Progenitor cell of endocrine pancreas (in vitro differentiated cells): ENCODE measurements around the gene LYRM2. TPM values are rescaled to one million over a fixed set of nuclear protein-coding genes. Genes with fewer than 3 reads are reported as not detected.

Source experiments
- DNase-seq: peaks from one replicate; pipeline ENCODE4 v3.0.0; 2021; ENCODE audit warnings: low spot score; ENCODE audit not compliant: unreplicated experiment
- H3K27ac Mint-ChIP-seq: 2 replicates; pipeline ENCODE4 v1.8.0; 2021; ENCODE audit warnings: mild to moderate bottlenecking, moderate library complexity, mixed read lengths
- H3K27me3 Mint-ChIP-seq: 2 replicates; pipeline ENCODE4 v1.8.0; 2021; ENCODE audit warnings: mixed read lengths
- H3K36me3 Mint-ChIP-seq: 2 replicates; pipeline ENCODE4 v1.8.0; 2022; ENCODE audit warnings: mixed read lengths; ENCODE audit not compliant: insufficient read depth
- H3K4me1 Mint-ChIP-seq: 2 replicates; pipeline ENCODE4 v1.8.0; 2021; ENCODE audit warnings: low read depth, mixed read lengths
- H3K4me3 Mint-ChIP-seq: 2 replicates; pipeline ENCODE4 v1.8.0; 2021; ENCODE audit warnings: low read depth, mild to moderate bottlenecking, moderate library complexity, mixed read lengths
- H3K9me3 Mint-ChIP-seq: 2 replicates; pipeline ENCODE4 v1.8.0; 2021; ENCODE audit warnings: low read depth, mixed read lengths
- total RNA-seq: library from RNA; stranded (reverse); gene quantifications from 2 replicates; pipeline ENCODE4 v1.2.1, GENCODE V29; 2021
- TF ChIP-seq, protein P1 (sequence below): fragments of 200-600 bp; sonication (generic); IDR thresholded peaks from one replicate; pipeline ENCODE4 v1.5.0; 2021; ENCODE audit warnings: antibody characterized with exemption, mild to moderate bottlenecking; ENCODE audit not compliant: unreplicated experiment

The LYRM2 gene
- total RNA-seq, 1 donor from 2014 or later: 46.5 TPM

DNA sequence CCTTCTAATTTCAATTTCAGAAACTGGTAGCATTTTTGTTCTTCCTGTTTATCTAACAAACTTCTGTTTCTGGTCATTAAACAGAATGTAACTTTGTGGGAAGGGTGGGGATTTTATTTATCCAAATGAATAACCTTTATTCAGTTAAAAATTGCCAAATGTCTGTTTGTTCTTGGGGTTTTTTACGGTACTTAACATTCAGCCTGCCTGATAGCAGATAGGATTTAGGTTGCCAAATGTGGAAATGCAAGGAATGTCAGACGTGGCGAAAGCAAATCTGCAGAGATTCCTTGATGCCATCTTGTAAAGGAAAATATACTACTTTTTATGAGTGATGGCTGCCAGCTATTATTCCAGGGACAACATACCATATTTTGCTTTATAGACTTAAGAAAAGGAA is 95.7 kb downstream of the LYRM2 start:
- no peak overlapping the region for H3K27ac Mint-ChIP-seq
- peaks cover 4% of the 10 kb centered on the region for H3K9me3 Mint-ChIP-seq
- peak overlapping the region; percentile 22 for H3K4me3 Mint-ChIP-seq
- H3K36me3 Mint-ChIP-seq: no peaks in the 10 kb centered on the region
- TF ChIP-seq, protein P1, sequence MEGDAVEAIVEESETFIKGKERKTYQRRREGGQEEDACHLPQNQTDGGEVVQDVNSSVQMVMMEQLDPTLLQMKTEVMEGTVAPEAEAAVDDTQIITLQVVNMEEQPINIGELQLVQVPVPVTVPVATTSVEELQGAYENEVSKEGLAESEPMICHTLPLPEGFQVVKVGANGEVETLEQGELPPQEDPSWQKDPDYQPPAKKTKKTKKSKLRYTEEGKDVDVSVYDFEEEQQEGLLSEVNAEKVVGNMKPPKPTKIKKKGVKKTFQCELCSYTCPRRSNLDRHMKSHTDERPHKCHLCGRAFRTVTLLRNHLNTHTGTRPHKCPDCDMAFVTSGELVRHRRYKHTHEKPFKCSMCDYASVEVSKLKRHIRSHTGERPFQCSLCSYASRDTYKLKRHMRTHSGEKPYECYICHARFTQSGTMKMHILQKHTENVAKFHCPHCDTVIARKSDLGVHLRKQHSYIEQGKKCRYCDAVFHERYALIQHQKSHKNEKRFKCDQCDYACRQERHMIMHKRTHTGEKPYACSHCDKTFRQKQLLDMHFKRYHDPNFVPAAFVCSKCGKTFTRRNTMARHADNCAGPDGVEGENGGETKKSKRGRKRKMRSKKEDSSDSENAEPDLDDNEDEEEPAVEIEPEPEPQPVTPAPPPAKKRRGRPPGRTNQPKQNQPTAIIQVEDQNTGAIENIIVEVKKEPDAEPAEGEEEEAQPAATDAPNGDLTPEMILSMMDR: no peak
- DNase-seq: no peak
- H3K4me1 Mint-ChIP-seq: peaks cover 17% of the 10 kb centered on the region
- no peaks in the 10 kb centered on the region for H3K27me3 Mint-ChIP-seq

DNA sequence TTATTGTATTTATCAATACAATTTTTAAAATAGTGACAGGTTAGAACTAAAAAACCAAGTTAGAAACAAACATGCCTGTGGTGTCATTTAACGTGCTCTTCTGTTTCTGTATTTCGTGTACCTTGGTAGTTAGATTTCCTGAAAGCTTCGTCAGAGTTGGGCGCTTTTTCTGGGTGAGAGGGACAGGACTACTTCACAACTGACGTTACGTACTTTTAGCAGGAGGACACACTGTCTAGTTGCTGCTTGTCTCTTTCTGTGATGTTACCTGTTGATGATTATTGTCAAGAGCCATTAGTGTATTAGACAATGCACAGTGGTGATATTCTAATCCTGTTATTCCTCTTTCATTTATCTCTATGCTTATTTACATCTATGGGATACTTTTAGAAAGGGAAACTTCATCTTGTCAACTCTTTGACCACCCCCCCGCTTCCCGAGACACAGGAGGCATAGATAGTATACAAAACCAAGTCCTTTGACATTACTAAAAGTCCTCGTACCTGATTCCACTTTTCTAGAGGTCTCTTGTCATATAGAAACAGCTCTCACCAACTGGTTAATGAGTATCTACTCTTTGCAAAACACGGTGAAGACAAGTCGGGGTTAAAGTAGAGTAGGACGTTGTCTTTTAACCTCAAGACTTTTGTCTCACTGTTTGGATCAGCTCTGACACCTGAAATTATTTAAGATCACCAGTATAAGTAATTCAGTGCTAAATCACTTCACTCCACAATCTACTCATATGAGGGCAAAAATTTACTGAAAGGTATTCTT is 96.3 kb downstream of the LYRM2 start:
- Mint-ChIP-seq H3K27me3 (no peaks in the 10 kb centered on the region), H3K27ac (no peak overlapping the region), H3K4me1 (peaks cover 17% of the 10 kb centered on the region), H3K36me3 (no peaks in the 10 kb centered on the region), H3K4me3 (peak overlapping the region; percentile 22), H3K9me3 (peaks cover 4% of the 10 kb centered on the region)
- DNase-seq: no peak
- TF ChIP-seq, protein P1: no peak

DNA sequence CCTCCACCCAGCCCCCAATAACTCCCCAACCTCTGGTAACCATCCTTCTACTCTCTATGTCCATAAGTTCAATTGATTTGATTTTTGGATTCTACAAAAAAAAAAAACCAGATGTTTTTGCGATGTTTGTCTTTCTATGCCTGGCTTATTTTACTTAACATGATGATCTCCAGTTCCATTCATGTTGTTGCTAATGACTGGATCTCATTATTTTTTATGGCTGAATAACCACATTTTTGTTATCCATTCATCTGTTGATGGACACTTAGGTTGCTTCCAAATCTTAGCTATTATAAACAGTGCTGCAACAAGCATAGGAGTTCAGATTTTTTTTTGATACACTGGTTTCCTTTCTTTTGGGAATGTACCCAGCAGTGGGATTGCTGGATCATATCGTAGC is 98.8 kb downstream of the LYRM2 start:
- TF ChIP-seq, protein P1: no peak
- Mint-ChIP-seq H3K27me3 (no peaks in the 10 kb centered on the region), H3K4me3 (no peak overlapping the region), H3K36me3 (no peaks in the 10 kb centered on the region), H3K9me3 (peaks cover 4% of the 10 kb centered on the region), H3K4me1 (peaks cover 17% of the 10 kb centered on the region), H3K27ac (no peak overlapping the region)
- no peak for DNase-seq

DNA sequence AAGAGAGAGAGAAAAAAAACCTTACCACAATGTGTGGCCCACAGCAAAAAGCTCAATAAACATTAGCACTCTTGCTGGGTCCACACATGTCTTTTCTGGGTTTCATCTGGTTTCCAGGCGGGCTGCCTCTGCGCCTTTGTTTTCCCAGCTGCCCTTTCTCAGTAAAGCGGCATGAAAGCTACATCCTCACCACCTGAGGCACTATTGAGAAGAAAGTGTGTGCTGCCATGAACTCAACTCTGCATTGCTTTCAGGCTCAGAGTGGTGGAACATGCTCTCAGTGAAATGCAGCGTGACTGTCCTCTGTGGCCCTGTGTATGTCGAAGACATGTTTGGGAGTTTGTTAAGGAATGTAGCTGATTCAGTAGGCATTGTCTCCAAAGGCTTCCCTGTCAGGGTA is 102.3 kb downstream of the LYRM2 start:
- no peak overlapping the region for H3K4me3 Mint-ChIP-seq
- H3K36me3 Mint-ChIP-seq: no peaks in the 10 kb centered on the region
- no peak overlapping the region for H3K27ac Mint-ChIP-seq
- H3K27me3 Mint-ChIP-seq: no peaks in the 10 kb centered on the region
- H3K4me1 Mint-ChIP-seq: no peaks in the 10 kb centered on the region
- DNase-seq: no peak
- TF ChIP-seq, protein P1: peak; percentile 11
- peaks cover 7% of the 10 kb centered on the region for H3K9me3 Mint-ChIP-seq

DNA sequence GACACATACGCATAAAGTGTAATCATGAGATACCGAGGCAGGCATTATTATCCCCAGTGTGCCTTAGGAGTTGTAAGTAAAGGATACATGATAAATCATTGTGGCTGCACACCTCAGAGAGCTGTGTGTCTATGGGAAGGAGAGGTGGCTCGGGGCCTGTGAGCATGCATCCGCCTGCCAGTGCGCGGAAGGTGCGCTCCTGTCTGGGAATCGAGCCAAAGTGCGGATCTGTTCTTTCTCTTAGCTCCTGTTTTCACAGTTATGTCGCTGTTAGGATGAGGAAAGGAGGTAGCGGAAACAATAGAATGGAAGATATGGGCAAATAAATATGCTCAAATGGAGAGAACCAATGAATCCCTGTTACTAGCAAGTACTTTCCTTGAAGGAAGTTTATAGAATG is 107.6 kb downstream of the LYRM2 start:
- Mint-ChIP-seq H3K27ac (no peak overlapping the region), H3K4me1 (peaks cover 5% of the 10 kb centered on the region), H3K4me3 (no peak overlapping the region), H3K9me3 (peaks cover 3% of the 10 kb centered on the region), H3K27me3 (no peaks in the 10 kb centered on the region), H3K36me3 (no peaks in the 10 kb centered on the region)
- DNase-seq: no peak
- TF ChIP-seq, protein P1: no peak
